ENCODE results near the gene MYF5.

DNA sequence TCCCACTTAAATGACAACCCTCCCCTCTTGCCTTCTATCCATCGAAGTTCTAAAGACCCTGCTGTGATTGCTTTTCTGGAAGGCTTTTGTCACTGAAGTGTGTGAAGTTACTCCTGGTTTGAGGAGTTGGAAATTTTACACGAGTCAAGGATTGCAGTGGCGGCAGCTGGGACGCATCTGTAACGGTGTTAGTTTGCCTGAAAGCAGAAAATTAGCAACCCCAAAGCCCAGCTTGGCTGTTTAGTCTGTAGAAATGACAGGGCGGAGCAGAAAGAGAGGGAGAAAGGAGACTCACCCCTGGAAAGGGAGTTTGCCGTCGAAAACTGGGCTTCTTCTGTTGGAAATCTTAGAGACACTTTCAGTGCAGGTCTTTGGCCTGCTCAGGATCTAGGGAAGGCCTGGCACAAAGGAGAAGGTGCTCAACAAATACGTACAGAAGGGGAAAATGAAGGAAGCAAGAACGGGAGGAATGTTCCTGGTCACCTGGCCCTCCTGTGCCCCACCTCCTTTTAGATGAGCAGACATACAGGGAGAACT, 931 bp upstream of the MYF5 start:
- TF ChIP-seq, protein P1, sequence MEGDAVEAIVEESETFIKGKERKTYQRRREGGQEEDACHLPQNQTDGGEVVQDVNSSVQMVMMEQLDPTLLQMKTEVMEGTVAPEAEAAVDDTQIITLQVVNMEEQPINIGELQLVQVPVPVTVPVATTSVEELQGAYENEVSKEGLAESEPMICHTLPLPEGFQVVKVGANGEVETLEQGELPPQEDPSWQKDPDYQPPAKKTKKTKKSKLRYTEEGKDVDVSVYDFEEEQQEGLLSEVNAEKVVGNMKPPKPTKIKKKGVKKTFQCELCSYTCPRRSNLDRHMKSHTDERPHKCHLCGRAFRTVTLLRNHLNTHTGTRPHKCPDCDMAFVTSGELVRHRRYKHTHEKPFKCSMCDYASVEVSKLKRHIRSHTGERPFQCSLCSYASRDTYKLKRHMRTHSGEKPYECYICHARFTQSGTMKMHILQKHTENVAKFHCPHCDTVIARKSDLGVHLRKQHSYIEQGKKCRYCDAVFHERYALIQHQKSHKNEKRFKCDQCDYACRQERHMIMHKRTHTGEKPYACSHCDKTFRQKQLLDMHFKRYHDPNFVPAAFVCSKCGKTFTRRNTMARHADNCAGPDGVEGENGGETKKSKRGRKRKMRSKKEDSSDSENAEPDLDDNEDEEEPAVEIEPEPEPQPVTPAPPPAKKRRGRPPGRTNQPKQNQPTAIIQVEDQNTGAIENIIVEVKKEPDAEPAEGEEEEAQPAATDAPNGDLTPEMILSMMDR (conservative IDR thresholded peaks at IDR 0.05): no peak
- TF ChIP-seq EZH2 (IDR thresholded peaks at IDR 0.05; ENCODE audit: low read depth): no peak
